HEK293 (cell line): ENCODE results near the gene SERP1.

Experiments
- ZNF184 ChIP-seq: fragments of 450-650 bp; IDR thresholded peaks from 2 replicates; pipeline ENCODE4 v1.5.1; 2018; ENCODE audit warnings: missing biosample characterization, mild to moderate bottlenecking, missing genetic modification characterization
- ZNF202 ChIP-seq: fragments of 450-650 bp; formaldehyde crosslinking; IDR thresholded peaks from 2 replicates; pipeline ENCODE4 v1.5.1; 2016; ENCODE audit warnings: missing biosample characterization, missing genetic modification characterization, borderline replicate concordance
- ZNF561 ChIP-seq: fragments of 450-650 bp; IDR thresholded peaks from 2 replicates; pipeline ENCODE4 v1.5.1; 2018; ENCODE audit warnings: missing biosample characterization, missing genetic modification characterization, borderline replicate concordance
- ZNF830 ChIP-seq: fragments of 450-650 bp; IDR thresholded peaks from 2 replicates; pipeline ENCODE4 v1.5.0; 2018; ENCODE audit warnings: missing biosample characterization, missing genetic modification characterization, low read depth, mild to moderate bottlenecking, moderate library complexity
- TF ChIP-seq, protein P1 (sequence below): fragments of 450-650 bp; formaldehyde crosslinking; IDR thresholded peaks from 2 replicates; pipeline ENCODE4 v1.5.1; 2016; ENCODE audit warnings: missing biosample characterization, missing genetic modification characterization

GRCh38 chr3:150583028-150583427 is 36.7 kb upstream of the SERP1 start:
- no peak for TF ChIP-seq ZNF830 (tag by site-specific recombination)
- TF ChIP-seq, protein P1, sequence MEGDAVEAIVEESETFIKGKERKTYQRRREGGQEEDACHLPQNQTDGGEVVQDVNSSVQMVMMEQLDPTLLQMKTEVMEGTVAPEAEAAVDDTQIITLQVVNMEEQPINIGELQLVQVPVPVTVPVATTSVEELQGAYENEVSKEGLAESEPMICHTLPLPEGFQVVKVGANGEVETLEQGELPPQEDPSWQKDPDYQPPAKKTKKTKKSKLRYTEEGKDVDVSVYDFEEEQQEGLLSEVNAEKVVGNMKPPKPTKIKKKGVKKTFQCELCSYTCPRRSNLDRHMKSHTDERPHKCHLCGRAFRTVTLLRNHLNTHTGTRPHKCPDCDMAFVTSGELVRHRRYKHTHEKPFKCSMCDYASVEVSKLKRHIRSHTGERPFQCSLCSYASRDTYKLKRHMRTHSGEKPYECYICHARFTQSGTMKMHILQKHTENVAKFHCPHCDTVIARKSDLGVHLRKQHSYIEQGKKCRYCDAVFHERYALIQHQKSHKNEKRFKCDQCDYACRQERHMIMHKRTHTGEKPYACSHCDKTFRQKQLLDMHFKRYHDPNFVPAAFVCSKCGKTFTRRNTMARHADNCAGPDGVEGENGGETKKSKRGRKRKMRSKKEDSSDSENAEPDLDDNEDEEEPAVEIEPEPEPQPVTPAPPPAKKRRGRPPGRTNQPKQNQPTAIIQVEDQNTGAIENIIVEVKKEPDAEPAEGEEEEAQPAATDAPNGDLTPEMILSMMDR (tag by site-specific recombination): no peak
- TF ChIP-seq ZNF202 (tag by site-specific recombination): no peak
- TF ChIP-seq ZNF561 (tag by site-specific recombination): no peak
- no peak for TF ChIP-seq ZNF184
